HTERT RPE-1 (cell line): ENCODE results near the gene KCNQ5.

ENCODE experiments used
- in situ Hi-C: fragments of 300-500 bp; cut with MboI; formaldehyde crosslinking; loops from 4 replicates; pipeline ENCODE4 v1.14.3; 2020; ENCODE audit warnings: low sequenced_read_pairs

The KCNQ5 gene

GRCh38 chr6:73042892-73043291 lies 421.0 kb downstream of the KCNQ5 start:
- in situ Hi-C loops, result no loop called here

- in situ Hi-C loops, result no loop called here
Measured at GRCh38 chr6:73043446-73043845, 421.6 kb downstream of the KCNQ5 start.

GRCh38 chr6:73045609-73046008 lies 423.7 kb downstream of the KCNQ5 start:
- in situ Hi-C loops, result no loop called here

GRCh38 chr6:73047801-73048200 lies 425.9 kb downstream of the KCNQ5 start:
- in situ Hi-C loops, result no loop called here

GRCh38 chr6:73049971-73050594 lies 428.2 kb downstream of the KCNQ5 start:
- in situ Hi-C loops, result no loop called here

GRCh38 chr6:73050706-73051105 lies 428.8 kb downstream of the KCNQ5 start:
- in situ Hi-C loops, result no loop called here

- in situ Hi-C loops, result no loop called here
Measured at GRCh38 chr6:73051147-73051546, 429.3 kb downstream of the KCNQ5 start.

- in situ Hi-C loops, result no loop called here
Measured at GRCh38 chr6:73054958-73055357, 433.1 kb downstream of the KCNQ5 start.

GRCh38 chr6:73058736-73059135 lies 436.9 kb downstream of the KCNQ5 start:
- in situ Hi-C loops, result no loop called here

- in situ Hi-C loops, result no loop called here
Measured at GRCh38 chr6:73062130-73062529, 440.3 kb downstream of the KCNQ5 start.

GRCh38 chr6:73062837-73063236 lies 441.0 kb downstream of the KCNQ5 start:
- in situ Hi-C loops, result no loop called here

- in situ Hi-C loops, result no loop called here
Measured at GRCh38 chr6:73064266-73064665, 442.4 kb downstream of the KCNQ5 start.

- in situ Hi-C loops, result no loop called here
Measured at GRCh38 chr6:73073238-73073637, 451.4 kb downstream of the KCNQ5 start.

GRCh38 chr6:73074175-73074574 lies 452.3 kb downstream of the KCNQ5 start:
- in situ Hi-C loops, result no loop called here

- in situ Hi-C loops, result no loop called here
Measured at GRCh38 chr6:73076211-73076954, 454.5 kb downstream of the KCNQ5 start.

- in situ Hi-C loops, result no loop called here
Measured at GRCh38 chr6:73078333-73078862, 456.5 kb downstream of the KCNQ5 start.

- in situ Hi-C loops, result no loop called here
Measured at GRCh38 chr6:73078908-73079610, 457.2 kb downstream of the KCNQ5 start.

GRCh38 chr6:73079611-73079955 lies 457.7 kb downstream of the KCNQ5 start:
- in situ Hi-C loops, result no loop called here

GRCh38 chr6:73079978-73080377 lies 458.1 kb downstream of the KCNQ5 start:
- in situ Hi-C loops, result no loop called here

- in situ Hi-C loops, result no loop called here
Measured at GRCh38 chr6:73081955-73082354, 460.1 kb downstream of the KCNQ5 start.

GRCh38 chr6:73083886-73084285 lies 462.0 kb downstream of the KCNQ5 start:
- in situ Hi-C loops, result no loop called here

GRCh38 chr6:73085443-73085871 lies 463.6 kb downstream of the KCNQ5 start:
- in situ Hi-C loops, result no loop called here
